Left cardiac atrium (tissue), 4 donors: ENCODE results near the gene TMPRSS9. TPM values are rescaled to one million over a fixed set of nuclear protein-coding genes. Genes with fewer than 3 reads are reported as not detected.
"Not testable (repeated sequence)": the region's sequence is repeated elsewhere in the genome, so short reads cannot be mapped to it uniquely, and the experiment has no call there.

Source experiments
- ATAC-seq, 2 donors: fragments of 200-7000 bp; cut with Tn5 transposase; one replicate each; pipeline ENCODE4 v1.9.1; 2020; ENCODE audit warnings: mild to moderate bottlenecking in 2 of 2, moderate library complexity in 2 of 2
- DNase-seq: peaks from one replicate; pipeline ENCODE4 v3.0.0-alpha.2; 2020
- intact Hi-C, 2 donors: fragments of 100-400 bp; cut with DNase I; formaldehyde crosslinking; loops; one replicate each; pipeline versions ENCODE4 v1.14.1 to v1.15.1; 2022 to 2023
- total RNA-seq, 2 donors: library from RNA; stranded (reverse); fragmentation: NEBNext Ultra II Directional; extraction: Animal tissue kit (Norgen Biotek cat#: 25700); gene quantifications; one replicate each; pipeline ENCODE4 v1.2.1, GENCODE V29; 2021
- donor health status: DM: no; HTN: yes; CAD: no.
- donor health status: DM: no; HTN: yes; CAD: no; lungs with severe emphysema.
- donor health status: DM: yes; HTN: yes; CAD: no.
- donor health status: Dilated cardiomyopathy.

The TMPRSS9 gene
- total RNA-seq, 2 donors from 2014 or later: not detected

GRCh38 chr19:2338751-2339643 lies 21.1 kb upstream of the TMPRSS9 start:
- DNase-seq (no peak), ATAC-seq (no peak)

GRCh38 chr19:2339644-2340310 lies 20.3 kb upstream of the TMPRSS9 start:
- DNase-seq (no peak), ATAC-seq (no peak)
- intact Hi-C loops: no loop called here

More at GRCh38 chr19:2338751-2339643, 21.1 kb upstream of the TMPRSS9 start:
- intact Hi-C loops: no loop called here

- DNase-seq (no peak), ATAC-seq (no peak)
- intact Hi-C loops: no loop called here
Measured at GRCh38 chr19:2340496-2341243, 19.4 kb upstream of the TMPRSS9 start.

GRCh38 chr19:2341244-2341751 lies 18.8 kb upstream of the TMPRSS9 start:
- ATAC-seq (no peak), DNase-seq (no peak)
- intact Hi-C loops: no loop called here

GRCh38 chr19:2341982-2342381 lies 18.1 kb upstream of the TMPRSS9 start:
- DNase-seq (no peak), ATAC-seq (no peak)
- intact Hi-C loops: no loop called here

GRCh38 chr19:2342656-2343288 lies 17.3 kb upstream of the TMPRSS9 start:
- no peak for ATAC-seq
- DNase-seq: no peak
- intact Hi-C loops: no loop called here

GRCh38 chr19:2343289-2343982 lies 16.6 kb upstream of the TMPRSS9 start:
- intact Hi-C loops: no loop called here
- no peak for ATAC-seq
- DNase-seq: no peak

- intact Hi-C loops: no loop called here
- no peak for ATAC-seq
- DNase-seq: no peak
Measured at GRCh38 chr19:2344381-2344870, 15.6 kb upstream of the TMPRSS9 start.

- DNase-seq: no peak
- intact Hi-C loops: no loop called here
- ATAC-seq: no peak
Measured at GRCh38 chr19:2345076-2345475, 15.0 kb upstream of the TMPRSS9 start.

GRCh38 chr19:2345794-2346663 lies 14.0 kb upstream of the TMPRSS9 start:
- DNase-seq (peak; percentile 67), ATAC-seq (peak in 1 of 2 donors; percentile 61)
- intact Hi-C loops: no loop called here

- intact Hi-C loops, DNase-seq, ATAC-seq: not testable (repeated sequence)
Measured at GRCh38 chr19:2349818-2350217, 10.2 kb upstream of the TMPRSS9 start.

GRCh38 chr19:2350656-2351055 lies 9.4 kb upstream of the TMPRSS9 start:
- intact Hi-C loops: no loop called here
- DNase-seq: no peak
- ATAC-seq: no peak

GRCh38 chr19:2351591-2351990 lies 8.5 kb upstream of the TMPRSS9 start:
- ATAC-seq: no peak
- intact Hi-C loops: no loop called here
- DNase-seq: no peak

- DNase-seq: no peak
- peak in 1 of 2 donors; percentile 10 for ATAC-seq
- intact Hi-C loops: no loop called here
Measured at GRCh38 chr19:2352121-2352520, 7.9 kb upstream of the TMPRSS9 start.

GRCh38 chr19:2353159-2353886 lies 6.7 kb upstream of the TMPRSS9 start:
- no peak for ATAC-seq
- no peak for DNase-seq
- intact Hi-C loops: no loop called here

- ATAC-seq: no peak
- intact Hi-C loops: no loop called here
Measured at GRCh38 chr19:2353887-2354592, 6.0 kb upstream of the TMPRSS9 start.

More at GRCh38 chr19:2353887-2354592, 6.0 kb upstream of the TMPRSS9 start:
- no peak for DNase-seq
